NCI-H345 treated with DMSO at 0.1 percent for 48 hours (cell line): ENCODE measurements around the gene TOR3A.
"Not testable (repeated sequence)": the region's sequence is repeated elsewhere in the genome, so short reads cannot be mapped to it uniquely, and the experiment has no call there.

Source experiments
- DNase-seq: peaks from one replicate; lab custom pipeline; 2025; ENCODE audit not compliant: unreplicated experiment; lab: John Stamatoyannopoulos, UW

TOR3A gene, protein sequence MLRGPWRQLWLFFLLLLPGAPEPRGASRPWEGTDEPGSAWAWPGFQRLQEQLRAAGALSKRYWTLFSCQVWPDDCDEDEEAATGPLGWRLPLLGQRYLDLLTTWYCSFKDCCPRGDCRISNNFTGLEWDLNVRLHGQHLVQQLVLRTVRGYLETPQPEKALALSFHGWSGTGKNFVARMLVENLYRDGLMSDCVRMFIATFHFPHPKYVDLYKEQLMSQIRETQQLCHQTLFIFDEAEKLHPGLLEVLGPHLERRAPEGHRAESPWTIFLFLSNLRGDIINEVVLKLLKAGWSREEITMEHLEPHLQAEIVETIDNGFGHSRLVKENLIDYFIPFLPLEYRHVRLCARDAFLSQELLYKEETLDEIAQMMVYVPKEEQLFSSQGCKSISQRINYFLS

DNA sequence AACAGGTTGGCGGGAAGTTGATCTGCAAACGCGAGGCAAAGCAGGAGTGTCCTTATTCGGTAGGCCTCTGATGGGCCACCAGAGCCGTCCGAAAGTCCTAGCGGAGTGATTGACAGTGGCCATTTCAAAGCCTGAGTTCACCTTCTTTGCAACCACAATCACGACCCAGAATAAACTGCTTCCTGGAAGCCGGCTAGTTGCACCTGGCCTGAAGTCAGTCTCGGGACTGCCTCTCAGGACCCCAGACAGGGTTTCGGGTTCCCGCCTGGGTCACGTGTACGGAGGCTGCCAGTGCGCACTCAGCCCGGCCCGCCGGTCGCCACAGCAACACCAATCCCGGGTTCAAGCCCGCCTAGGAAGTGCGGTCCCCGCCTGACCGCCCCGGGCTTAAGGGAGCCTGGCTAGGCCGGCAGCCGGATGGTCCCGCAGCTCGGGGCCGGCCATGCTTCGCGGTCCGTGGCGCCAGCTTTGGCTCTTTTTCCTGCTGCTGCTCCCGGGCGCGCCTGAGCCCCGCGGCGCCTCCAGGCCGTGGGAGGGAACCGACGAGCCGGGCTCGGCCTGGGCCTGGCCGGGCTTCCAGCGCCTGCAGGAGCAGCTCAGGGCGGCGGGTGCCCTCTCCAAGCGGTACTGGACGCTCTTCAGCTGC is at the start of gene TOR3A:
TOR3A (plus strand) TSS at position 384 of the 646 bp plus-strand sequence; CDS start at position 443, 59 bp downstream.
- DNase-seq, result peak; percentile 58

DNA sequence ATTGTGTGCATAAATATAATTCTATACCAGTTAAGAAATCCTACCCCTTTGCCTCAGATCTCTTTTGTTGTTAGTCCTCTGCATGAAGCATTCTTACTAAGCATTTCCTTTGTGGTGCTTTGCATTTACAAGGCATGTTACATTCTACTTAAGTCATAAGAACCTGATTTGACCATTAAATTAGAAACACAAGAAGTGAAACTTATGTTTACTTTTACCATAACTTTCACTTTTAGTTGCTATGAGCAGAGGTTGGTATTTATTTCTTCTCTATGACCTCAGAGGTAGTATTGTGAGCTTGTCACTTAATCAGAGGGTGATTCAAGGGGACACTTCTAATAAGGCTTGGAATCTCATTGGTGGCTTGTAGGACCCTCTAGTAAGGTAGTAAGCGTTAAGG is 47.1 kb upstream of the TOR3A start:
- DNase-seq, result no peak

DNA sequence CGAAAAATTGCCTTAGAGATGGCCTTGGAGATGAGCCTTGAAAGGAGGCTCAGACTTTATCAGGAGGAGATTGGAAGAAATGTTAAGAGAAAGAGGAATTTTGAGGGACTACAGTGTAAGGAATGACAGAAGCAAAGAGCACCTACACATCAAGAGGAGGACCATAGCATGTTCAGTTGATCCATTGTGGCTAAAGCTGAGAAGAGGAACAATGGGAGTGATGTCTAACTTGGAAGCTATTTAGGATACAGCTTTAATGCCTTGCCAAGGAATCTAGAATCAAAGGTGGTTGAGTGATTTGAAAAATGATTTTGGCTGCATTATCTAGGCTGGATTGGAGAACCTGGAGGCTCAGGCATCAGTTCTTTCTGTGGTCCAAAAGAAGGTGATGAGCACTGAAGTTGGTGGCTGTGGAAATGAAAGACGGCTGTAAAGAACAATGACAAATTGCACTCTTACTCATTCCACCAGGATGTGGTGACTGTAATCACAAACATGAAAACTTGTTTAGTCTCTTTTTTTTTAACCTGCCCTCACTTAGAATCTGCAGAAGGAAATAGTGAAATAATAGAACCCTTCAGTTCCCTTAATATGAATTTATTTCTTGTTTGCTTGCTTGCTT is 44.9 kb upstream of the TOR3A start:
- no peak for DNase-seq

DNA sequence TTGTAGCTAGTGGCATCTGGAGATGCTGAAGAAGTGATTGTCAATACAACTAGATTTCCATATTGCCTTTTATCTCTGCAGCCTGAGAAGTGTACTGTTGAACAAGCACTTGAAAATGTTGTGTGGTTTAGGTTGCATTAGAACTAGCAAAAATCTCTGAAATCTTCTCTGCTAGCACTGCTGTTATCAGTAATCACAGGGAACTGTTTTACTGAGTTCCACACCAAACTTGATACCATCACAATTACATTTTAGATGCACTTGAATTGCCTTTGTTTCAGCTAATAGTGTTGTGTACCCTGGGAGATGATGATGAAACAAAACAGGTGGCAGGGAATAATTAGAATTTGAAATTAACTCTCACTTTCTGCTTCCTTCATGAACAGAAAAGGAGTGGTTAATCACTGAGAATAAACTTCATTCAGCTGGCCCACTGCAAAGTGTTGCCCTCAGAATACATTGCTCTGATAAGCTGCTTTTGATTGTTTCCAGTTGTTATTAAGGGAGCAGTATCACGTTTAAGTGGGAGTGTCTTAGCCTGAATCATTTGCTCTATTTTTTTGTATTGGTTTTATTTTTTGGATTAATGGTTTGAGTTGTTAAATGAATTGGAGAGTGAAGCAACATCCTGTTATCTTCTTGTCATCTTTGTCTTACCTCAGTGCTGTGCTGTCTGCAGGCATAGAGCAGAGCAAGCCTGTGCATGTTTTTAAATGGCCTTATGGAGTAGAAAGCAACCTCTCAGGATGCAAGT is 43.2 kb upstream of the TOR3A start:
- no peak for DNase-seq

DNA sequence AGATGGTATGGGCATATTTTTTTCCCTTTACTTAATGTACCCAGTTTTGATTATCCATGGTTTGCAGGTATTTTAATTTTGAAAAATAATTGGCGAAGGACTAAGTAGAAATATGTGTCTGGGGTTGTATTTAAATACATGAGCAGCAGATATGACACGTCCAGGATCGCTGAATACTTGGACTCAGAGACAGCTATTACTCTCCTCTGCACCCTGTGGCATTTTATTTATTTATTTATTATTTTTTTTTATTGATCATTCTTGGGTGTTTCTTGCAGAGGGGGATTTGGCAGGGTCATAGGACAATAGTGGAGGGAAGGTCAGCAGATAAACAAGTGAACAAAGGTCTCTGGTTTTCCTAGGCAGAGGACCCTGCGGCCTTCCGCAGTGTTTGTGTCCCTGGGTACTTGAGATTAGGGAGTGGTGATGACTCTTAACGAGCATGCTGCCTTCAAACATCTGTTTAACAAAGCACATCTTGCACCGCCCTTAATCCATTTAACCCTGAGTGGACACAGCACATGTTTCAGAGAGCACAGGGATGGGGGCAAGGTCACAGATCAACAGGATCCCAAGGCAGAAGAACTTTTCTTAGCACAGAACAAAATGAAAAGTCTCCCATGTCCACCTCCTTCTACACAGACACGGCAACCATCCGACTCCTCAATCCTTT is 42.2 kb upstream of the TOR3A start:
- not testable (repeated sequence) for DNase-seq

DNA sequence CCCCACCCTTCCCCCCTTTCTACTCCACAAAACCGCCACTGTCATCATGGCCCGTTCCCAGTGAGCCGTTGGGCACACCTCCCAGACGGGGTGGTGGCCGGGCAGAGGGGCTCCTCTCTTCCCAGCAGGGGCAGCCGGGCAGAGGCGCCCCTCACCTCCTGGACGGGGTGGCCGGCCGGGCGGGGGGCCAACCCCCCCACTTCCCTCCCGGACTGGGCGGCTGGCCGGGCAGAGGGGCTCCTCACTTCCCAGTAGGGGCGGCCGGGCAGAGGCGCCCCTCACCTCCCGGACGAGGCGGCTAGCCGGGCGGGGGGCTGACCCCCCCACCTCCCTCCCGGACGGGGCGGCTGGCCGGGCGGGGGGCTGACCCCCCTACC is 41.7 kb upstream of the TOR3A start:
- not testable (repeated sequence) for DNase-seq

DNA sequence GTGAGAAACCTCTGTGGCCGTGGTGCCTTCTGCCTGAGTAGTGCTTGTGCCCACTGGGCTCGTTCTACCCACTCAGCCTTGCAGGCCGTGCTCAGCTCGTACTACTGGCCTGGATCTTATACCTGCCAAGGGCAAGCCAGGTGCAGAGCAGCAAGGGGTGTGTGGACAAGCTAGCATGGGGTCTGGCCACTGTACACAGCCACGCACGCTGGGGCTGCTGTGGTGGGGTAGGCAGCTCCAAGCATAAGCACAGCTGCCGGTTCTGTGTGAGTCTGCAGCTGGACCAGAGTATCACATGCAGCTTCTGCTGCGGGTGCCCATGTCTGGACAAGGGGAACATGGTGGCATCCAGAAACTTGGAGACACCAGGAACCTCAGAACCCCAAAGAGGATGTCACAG is 39.8 kb upstream of the TOR3A start:
- no peak for DNase-seq

DNA sequence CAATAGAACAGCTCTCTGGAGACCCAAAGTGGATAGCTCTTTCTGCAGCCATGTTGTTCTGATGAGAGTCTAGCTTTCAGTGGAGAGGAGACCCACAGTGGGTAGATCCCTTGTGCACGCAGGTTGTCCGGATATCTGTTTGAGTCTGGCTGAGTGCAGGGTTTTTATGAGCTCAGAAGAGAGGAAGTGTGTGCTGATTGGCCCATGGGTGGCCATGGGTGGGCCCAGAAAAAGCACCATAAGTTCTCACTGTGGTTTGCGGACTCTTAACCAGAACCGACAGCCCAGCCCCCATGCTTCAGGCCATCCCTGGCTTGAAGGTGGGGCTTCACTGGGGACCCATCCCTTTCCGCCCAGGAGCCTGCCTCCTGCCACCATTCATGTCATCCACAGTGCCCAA is 39.2 kb upstream of the TOR3A start:
- no peak for DNase-seq

DNA sequence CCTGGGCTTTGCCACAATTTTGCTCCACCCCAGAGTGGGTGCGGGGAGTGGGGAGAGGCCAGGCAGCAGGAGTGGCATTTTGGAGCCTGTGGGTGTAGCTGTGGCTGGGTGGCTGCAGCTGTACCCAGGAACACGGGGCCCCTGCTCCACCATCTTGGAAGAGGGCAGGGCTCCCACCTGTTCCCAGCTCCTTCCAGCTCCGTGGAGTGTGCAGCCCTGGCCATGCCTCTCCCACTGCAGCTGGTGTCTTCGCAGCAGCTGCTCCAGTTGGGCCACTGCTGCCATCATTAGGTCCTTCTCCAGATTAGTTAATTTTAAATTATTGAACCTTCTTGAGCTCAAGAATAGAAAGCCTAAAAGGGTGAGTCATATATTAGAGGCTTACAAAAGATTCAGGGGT is 38.6 kb upstream of the TOR3A start:
- DNase-seq, result no peak

DNA sequence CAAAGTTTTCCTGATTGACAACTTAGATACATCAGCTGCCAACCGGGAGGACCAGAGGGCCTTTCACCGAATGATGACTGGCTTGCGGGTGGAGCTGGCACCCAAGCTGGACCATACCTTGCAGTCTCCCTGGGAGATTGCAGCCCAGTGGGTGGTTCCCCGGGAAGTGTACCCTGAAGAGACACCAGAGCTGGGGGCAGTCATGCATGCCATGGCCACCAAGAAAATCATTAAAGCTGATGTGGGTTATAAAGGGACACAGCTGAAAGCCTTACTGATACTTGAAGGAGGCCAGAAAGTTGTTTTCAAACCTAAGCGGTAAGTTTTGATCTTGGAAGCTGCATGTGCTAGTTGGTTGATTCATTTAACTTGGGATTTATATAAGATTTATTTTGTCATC is 38.0 kb upstream of the TOR3A start:
- no peak for DNase-seq

DNA sequence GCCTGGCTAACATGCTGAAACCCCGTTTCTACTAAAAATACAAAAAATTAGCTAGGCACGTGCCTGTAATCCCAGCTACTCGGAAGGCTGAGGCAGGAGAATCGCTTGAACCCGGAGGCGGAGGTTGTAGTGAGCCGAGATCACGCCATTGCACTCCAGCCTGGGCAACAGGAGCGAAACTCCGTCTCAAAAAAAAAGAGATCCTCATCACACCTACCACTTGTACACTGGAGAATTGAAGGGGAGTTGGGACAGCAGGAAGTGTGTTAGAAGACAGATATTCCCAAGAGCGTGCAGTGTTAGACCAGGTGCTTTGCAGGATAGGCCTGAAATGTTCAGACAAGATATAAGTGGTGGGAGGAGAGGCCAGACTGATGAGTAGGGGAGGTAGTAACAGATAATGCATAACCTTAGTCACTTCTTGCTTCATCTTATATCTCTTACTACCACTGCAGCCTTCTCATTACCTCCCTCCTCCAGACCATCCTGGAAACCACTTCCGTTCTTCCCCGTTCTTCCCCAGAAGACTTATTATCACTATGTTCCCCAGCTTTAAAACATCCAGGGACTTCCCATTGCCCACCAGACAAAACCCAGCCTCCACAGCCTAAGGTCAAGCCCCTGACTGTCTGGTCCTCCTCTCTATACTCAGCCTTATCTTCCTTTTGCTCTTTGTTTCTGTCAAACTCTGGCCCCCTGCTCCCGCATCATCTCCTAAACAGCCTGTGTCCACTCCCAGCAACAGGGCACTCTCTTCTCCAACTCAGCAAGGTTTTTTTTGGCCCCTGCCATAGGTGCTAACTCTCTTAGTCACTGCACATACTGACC is 34.8 kb upstream of the TOR3A start:
- DNase-seq, result no peak

DNA sequence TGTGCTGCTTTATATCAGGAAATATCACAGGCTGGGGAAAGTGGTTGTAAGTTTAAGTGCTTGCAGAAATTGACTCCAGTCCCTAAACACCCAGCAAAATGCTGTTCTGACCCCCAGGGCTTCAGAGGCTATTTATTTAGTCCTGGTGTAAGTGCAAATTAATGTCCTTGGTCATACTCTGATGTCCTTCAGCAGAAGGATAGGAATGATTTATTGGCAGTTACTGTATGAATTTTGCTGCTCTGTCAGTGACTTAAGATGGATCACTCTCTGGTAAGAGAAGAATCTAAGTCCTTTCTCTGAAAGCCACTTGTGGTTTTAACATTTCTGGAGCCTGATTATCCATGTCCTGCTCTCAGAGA is 34.3 kb upstream of the TOR3A start:
- DNase-seq, result no peak

DNA sequence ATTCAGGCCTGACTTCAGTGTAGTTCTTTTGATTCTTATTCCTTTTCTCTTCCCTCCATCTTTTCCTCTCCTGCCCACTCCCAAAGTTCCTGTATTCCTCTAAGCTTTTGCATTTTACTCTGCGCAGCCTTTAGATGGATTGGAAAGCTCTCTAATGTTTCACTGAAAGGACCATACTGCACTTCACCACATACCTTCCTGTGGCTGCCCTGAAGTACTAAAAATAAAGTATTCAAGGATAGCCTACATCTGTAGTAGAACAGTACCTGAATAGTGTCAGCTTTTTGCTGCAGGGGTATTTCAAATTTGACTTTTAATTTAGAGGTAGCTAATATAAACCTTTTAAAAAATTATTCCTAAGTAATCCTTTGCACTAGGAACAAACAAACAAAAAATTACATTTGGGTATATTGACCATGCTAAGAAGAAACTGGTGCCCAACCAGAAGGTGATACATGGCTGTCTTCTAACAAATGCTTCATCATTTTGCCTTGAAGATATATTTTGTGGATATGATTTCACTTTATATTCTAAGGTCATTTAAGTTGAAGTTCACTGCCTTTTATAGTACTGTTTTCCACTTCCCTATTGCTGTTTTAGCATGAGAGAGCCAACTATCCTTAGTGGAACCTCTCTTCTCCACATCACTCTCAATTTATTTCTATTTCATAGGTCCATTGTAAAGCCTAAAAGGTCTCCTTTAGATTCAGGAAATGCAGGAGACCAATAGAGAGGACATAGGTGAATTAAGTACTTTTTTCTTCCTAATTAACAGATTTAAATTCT is 33.3 kb upstream of the TOR3A start:
- DNase-seq, result no peak

DNA sequence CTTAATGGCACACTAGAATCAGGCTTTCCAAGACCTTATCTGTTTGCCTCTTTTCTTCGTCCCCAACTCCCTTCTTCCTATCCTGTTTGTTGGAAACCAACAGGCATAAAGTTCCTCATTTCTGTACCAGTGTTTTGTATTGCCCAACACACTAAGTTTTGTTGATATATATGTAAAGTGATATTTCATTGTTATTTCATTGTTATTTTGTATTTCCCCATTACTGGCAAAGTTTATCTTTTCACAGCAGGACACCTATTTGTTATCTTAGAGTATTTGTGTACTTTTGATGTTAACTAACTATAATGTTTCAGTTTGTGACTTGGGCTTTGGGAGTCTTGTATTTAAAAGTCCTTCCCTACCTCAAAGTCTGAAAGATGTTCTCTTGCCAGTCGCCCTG is 29.1 kb upstream of the TOR3A start:
- no peak for DNase-seq

DNA sequence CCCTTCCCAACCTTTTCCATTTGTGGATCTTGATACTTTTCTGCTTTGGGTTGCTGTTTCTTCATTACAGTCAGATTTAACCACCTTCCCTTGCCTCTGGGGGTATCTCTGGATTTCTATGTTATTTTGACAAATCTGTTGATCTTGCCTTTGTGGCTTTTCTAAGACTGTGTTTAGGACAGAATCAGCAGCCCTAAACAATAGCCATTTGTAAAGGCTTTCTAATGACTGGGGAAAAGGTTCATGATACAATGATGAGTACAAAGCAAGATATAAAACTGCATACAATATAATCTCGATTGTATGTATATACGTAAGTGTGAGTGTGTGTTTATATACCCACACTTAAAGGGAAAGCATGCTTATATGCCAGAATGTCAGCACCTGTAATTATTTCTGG is 28.4 kb upstream of the TOR3A start:
- DNase-seq, result no peak

DNA sequence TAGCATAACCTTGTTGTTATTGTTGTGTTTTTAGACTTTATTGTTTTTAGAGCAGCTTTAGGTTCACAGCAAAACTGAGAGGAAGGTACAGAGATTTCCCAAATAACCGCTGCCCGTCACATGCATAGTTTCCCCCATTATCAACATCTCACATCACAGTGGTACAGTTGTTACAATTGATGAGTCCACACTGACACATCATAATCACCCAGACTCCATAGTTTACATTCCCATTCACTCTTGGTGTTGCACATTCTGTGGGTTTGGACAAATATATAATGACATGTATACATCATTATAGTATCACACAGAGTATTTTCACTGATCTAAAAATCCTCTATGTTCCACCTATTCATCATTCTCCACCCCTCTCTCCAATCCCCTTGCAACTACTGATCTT is 25.9 kb upstream of the TOR3A start:
- DNase-seq, result no peak

DNA sequence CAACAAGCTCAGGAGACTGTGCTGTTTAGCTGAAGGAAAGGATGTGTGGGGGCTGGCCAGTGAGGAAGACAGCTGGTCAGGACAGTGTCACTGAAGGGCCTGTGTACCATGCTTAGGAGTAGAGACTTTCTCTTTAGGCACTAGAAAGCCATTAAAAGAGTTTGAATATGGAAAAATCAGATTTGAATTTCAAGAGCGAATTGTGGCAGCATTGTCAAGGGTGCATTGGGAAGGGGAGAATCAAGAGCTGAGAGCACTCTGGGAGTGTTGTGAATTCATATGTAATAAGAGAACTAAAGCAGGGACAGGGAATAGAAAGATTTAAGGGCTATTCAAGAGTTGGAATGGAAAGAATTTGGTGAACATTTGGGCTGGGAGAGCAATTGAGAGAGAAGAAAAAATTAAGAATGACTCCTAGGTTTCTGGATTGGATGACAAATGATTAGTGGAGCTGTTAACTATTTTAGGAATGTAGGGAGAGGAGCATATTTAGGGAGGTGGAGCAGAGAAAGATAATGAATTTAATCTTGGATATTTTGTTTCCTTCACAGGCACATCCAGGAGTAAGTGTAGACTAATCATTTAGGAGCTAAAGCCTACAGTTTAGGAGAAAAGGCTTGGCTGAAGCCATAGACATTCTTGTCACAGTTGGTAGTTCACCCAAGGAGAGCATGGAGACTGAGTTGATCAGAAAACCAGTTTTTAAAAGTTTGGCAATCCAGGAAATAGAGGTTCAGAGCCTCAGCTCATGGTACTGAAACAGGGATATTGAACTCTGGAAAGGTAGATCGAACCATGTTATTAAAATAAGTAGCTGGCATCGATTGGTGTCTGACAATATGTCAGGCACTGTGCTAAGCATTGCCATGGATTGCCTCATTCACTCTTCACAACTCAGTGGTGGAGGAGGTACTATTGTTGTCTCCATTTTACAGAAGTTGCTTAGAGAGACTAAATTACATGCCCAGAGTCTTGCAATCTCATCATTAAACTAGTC is 23.1 kb upstream of the TOR3A start:
- DNase-seq, result no peak
